Measurements from ENCODE around the gene KCNN3.
"Not testable (repeated sequence)": the region's sequence is repeated elsewhere in the genome, so short reads cannot be mapped to it uniquely, and the experiment has no call there.

- TF ChIP-seq CTCF (IDR thresholded peaks at IDR 0.05; ENCODE audit: insufficient read depth, low read length); REST (IDR thresholded peaks at IDR 0.05; ENCODE audit: insufficient replicate concordance, low read depth); POLR2AphosphoS5 (IDR thresholded peaks at IDR 0.05; ENCODE audit: low read depth); GABPA (IDR thresholded peaks at IDR 0.05; ENCODE audit: low read depth); SPI1 (IDR thresholded peaks at IDR 0.05; ENCODE audit: borderline replicate concordance, low read depth): not testable (repeated sequence)
These were observed 192.2 kb downstream of the KCNN3 start for GRCh38 chr1:154677844-154678243.
